HG03469 (cell line): ENCODE measurements around the gene KIAA1217.

Experiments used
- ATAC-seq: cut with Tn5 transposase; IDR thresholded peaks from one replicate; pipeline ENCODE4 v1.9.1; 2021; ENCODE audit warnings: mild to moderate bottlenecking, moderate library complexity, moderate number of reproducible peaks; ENCODE audit not compliant: unreplicated experiment

The KIAA1217 gene

GRCh38 chr10:24358022-24358421, 149.1 kb downstream of the KIAA1217 start:
- no peak for ATAC-seq

- peak; percentile 56 for ATAC-seq
Measured at GRCh38 chr10:24360282-24361127, 151.6 kb downstream of the KIAA1217 start.

- no peak for ATAC-seq
Measured at GRCh38 chr10:24363070-24363469, 154.1 kb downstream of the KIAA1217 start.

- ATAC-seq: no peak
Measured at GRCh38 chr10:24367688-24368087, 158.8 kb downstream of the KIAA1217 start.

GRCh38 chr10:24370877-24371276, 161.9 kb downstream of the KIAA1217 start:
- ATAC-seq: no peak

GRCh38 chr10:24371396-24371795, 162.5 kb downstream of the KIAA1217 start:
- no peak for ATAC-seq

GRCh38 chr10:24374134-24374915, 165.4 kb downstream of the KIAA1217 start:
- ATAC-seq: no peak

- ATAC-seq: no peak
Measured at GRCh38 chr10:24375510-24375909, 166.6 kb downstream of the KIAA1217 start.

- ATAC-seq: no peak
Measured at GRCh38 chr10:24376731-24377130, 167.8 kb downstream of the KIAA1217 start.

GRCh38 chr10:24378126-24378920, 169.4 kb downstream of the KIAA1217 start:
- ATAC-seq: no peak

- ATAC-seq: no peak
Measured at GRCh38 chr10:24381235-24382010, 172.5 kb downstream of the KIAA1217 start.

GRCh38 chr10:24382045-24382444, 173.1 kb downstream of the KIAA1217 start:
- no peak for ATAC-seq

- no peak for ATAC-seq
Measured at GRCh38 chr10:24382596-24382978, 173.6 kb downstream of the KIAA1217 start.

GRCh38 chr10:24382979-24383663, 174.2 kb downstream of the KIAA1217 start:
- peak; percentile 41 for ATAC-seq

- peak; percentile 74 for ATAC-seq
Measured at GRCh38 chr10:24383681-24384106, 174.8 kb downstream of the KIAA1217 start.

- no peak for ATAC-seq
Measured at GRCh38 chr10:24384954-24385353, 176.0 kb downstream of the KIAA1217 start.

GRCh38 chr10:24385776-24386175, 176.8 kb downstream of the KIAA1217 start:
- no peak for ATAC-seq

GRCh38 chr10:24390146-24390700, 181.3 kb downstream of the KIAA1217 start:
- no peak for ATAC-seq

GRCh38 chr10:24390746-24391145, 181.8 kb downstream of the KIAA1217 start:
- no peak for ATAC-seq
